Erythroblast (primary cell): ENCODE measurements around the gene CTU1.

ENCODE experiments used
- GATA1 ChIP-seq: IDR thresholded peaks from 2 replicates; pipeline ENCODE4 v1.6.1; 2011; ENCODE audit warnings: low read depth, mild to moderate bottlenecking, control low read depth, low read length, moderate library complexity
- POLR2A ChIP-seq: IDR thresholded peaks from 2 replicates; pipeline ENCODE4 v1.6.1; 2011; ENCODE audit warnings: mild to moderate bottlenecking, low read length

DNA sequence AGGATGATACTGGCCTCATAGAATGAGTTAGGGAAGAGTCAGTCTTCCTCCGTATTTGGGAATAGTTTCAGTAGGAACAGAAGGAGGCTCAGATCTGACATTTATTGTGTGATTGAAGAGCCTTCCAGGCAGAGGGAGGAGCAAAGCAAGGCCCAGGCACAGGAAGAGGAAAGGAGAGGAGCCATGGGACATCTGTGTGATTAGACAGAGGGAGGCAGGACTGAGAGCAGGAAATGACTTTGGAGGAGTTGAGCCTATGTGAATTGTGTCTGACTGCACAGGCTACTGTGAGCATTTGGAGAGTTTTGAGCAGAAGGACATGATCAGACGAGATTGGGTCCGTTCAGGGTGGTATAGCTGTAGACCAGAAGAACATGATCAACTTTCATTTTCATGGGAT lies 42.4 kb upstream of the CTU1 start:
- TF ChIP-seq POLR2A (no peak), GATA1 (no peak)
